Raji (cell line): ENCODE results near the gene SERPINF2.

Source experiments
- POLR2A ChIP-seq: IDR thresholded peaks from 2 replicates; pipeline ENCODE4 v1.6.1; 2011; ENCODE audit warnings: low read depth, low read length, control low read depth; ENCODE audit not compliant: insufficient read depth

Gene SERPINF2

DNA sequence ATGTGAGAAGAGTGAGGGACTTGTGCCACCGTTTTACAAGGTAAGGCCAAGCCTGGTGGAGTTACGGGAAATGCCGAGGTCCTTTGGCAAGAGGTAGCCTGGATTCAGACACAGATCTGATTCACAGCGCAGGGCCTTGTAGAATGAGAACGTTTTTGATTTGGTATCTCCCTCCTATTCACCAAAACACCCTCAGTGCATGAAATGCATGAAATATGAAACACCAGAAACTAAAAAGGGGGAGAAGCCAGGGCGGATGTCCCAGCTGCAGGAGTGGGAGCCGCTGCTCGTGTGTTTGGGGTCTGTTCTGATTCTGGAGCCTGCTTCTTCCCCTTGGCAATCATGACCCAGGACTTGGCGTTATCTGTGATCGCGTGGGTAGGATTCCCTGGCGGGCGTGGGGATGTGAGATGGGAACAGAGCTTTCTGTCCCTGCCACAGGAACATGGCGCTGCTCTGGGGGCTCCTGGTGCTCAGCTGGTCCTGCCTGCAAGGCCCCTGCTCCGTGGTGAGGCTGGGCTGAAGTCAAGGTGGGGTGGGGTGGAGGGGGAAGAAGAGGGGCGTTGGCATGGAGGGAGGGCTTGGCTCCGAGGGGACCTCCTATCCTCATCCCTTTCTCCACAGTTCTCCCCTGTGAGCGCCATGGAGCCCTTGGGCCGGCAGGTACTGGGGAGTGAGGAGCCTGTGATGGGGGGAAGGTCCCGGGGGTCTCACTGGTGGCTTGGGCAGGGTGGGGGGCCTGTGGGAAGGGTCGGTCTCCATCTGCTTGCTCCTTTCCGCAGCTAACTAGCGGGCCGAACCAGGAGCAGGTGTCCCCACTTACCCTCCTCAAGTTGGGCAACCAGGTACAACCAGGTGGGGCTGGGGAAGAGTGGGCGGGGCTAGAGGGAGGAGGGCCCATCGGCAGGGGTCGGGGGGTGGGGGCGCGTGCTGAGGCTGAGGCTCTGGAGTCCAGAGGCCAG, 2.2 kb downstream of the SERPINF2 start:
- TF ChIP-seq POLR2A, result no peak

- no peak for TF ChIP-seq POLR2A
Observed at GRCh38 chr17:1745513-1746020, 2.9 kb downstream of the SERPINF2 start.

GRCh38 chr17:1746975-1747543, 4.4 kb downstream of the SERPINF2 start:
- no peak for TF ChIP-seq POLR2A

DNA sequence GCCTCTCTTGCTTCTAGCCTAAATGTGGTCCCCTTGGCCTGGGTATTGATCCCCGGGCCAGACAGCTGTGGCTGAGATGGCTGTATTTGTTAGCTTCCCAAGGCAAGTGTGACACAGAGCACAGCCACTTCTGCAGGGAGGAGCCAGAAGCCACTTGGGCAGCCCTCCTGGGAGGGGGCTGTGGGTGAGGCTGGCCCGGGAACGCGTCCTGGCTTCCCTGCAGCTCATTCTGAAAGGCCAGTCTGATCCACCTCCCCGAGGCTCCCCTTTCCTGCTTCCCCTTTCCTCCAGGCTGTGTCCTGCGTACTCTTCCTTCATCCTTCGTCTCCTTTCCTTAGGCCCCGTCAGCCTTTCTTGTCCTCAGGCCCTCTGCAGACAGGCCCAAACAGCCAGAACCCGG, 8.0 kb downstream of the SERPINF2 start:
- no peak for TF ChIP-seq POLR2A

GRCh38 chr17:1752425-1753262, 10.0 kb downstream of the SERPINF2 start:
- no peak for TF ChIP-seq POLR2A

DNA sequence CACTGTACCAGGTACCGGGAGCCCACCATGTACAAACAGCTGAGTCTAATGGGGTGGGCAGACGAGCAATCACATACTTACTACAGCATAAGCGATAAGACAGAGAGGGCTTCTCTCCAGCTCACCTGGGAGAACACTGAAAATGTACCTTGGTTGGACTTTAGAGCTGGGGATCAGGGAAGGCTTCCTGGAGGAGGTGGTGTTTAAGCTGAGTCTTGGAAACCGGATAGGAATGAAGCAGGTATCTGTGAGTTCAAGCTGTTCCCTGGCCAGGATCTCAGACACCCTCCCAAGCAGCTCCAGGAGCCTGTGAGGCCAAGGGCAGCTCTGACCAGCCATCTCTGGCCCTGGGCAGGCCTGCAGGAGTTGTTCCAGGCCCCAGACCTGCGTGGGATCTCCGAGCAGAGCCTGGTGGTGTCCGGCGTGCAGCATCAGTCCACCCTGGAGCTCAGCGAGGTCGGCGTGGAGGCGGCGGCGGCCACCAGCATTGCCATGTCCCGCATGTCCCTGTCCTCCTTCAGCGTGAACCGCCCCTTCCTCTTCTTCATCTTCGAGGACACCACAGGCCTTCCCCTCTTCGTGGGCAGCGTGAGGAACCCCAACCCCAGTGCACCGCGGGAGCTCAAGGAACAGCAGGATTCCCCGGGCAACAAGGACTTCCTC, 11.2 kb downstream of the SERPINF2 start:
- no peak for TF ChIP-seq POLR2A

- TF ChIP-seq POLR2A, result no peak
Observed at GRCh38 chr17:1754430-1755112, 11.9 kb downstream of the SERPINF2 start.

DNA sequence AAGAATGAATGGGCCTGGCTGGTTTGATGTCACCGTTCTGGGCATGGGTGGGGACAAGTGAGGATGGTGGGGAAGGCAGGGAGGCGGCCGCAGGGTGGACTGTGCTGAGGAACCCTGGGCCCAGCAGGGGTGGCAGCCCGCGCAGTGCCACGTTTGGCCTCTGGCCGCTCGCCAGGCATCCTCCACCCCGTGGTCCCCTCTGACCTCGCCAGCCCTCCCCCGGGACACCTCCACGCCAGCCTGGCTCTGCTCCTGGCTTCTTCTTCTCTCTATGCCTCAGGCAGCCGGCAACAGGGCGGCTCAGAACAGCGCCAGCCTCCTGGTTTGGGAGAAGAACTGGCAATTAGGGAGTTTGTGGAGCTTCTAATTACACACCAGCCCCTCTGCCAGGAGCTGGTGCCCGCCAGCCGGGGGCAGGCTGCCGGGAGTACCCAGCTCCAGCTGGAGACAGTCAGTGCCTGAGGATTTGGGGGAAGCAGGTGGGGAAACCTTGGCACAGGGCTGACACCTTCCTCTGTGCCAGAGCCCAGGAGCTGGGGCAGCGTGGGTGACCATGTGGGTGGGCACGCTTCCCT, 12.7 kb downstream of the SERPINF2 start:
- no peak for TF ChIP-seq POLR2A

DNA sequence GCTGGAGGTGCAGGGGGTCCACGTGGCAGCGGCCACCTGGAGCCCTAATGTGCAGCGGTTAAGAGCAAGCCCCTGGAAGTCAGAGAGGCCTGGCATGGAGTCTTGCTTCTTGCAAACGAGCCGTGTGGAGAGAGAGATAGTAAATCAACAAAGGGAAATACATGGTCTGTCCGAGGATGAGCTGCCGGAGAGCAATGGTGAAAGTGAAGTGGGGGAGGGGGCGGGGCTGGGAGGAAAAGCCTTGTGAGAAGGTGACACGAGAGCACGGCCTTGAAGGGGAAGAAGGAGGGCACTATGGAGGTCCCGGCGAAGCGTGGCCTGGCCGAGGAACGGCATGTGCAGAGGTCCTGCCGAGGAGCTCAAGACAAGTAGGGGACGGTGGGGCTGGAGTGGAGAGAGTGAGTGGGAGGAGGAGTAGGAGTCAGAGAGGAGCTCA, 13.2 kb downstream of the SERPINF2 start:
- TF ChIP-seq POLR2A, result no peak

GRCh38 chr17:1758807-1759206, 16.1 kb downstream of the SERPINF2 start:
- TF ChIP-seq POLR2A, result no peak

- TF ChIP-seq POLR2A, result no peak
Observed at GRCh38 chr17:1759529-1759928, 16.9 kb downstream of the SERPINF2 start.

GRCh38 chr17:1762233-1762900, 19.7 kb downstream of the SERPINF2 start:
- TF ChIP-seq POLR2A, result no peak

DNA sequence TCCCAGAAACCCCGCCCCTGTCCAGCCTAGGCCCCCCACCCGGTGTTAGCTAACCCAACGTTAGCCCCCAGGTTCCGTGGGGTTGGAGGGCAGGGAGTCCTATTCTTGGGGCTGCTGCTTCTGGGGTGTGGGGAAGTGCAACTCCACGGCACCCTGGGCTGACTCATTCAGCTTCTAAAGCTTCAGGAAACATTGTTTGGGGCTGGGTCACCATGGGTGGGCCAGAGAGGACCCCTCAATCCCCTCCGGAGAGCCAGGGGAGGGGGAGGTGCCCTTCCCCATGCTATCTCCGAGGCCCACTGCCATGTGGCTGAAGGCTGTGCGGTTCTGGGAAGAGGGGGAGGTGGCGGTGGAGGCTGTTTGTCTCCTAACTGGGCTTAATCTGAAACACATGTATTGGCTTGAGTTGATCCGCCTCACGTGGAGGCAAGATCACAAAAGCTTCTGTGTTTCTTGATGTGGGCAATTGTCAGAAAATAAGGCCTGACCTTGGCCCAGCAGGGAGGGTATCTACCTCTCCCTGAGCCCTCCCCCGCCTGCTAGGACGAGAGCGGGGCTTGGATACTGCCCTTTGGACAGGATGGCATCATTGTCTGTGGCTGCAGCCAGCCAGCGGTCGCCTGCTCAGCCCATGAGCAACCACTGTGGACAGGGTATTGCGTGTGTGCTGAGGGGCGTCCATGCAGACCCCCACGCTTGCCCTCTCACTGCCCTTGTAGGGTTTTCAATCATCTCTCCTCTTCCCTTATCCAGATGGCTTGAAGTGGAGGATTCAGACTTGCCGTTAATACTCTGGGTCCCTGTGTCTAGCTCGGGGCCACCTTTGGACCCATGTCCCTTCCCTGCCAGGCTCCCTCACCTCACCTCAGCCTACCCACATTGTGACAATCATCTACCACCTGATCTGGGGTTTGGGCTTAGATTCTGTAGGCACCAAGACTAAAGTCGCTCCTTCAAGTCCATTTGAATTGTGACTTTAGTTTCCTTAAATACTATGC, 20.5 kb downstream of the SERPINF2 start:
- no peak for TF ChIP-seq POLR2A

GRCh38 chr17:1764284-1764683, 21.6 kb downstream of the SERPINF2 start:
- no peak for TF ChIP-seq POLR2A
